Suprapubic skin (tissue), 4 donors: ENCODE results near the gene CADM1. TPM values are rescaled to one million over a fixed set of nuclear protein-coding genes. Genes with fewer than 3 reads are reported as not detected.

Source experiments
- DNase-seq, 2 donors: peaks; one replicate each; pipeline ENCODE4 v3.0.0-alpha.2; 2019; ENCODE audit warnings: low spot score in 2 of 2
- H3K27ac ChIP-seq: fragments of 200-600 bp; sonication (generic); one replicate; pipeline ENCODE4 v1.5.1; 2019
- H3K27me3 ChIP-seq: fragments of 200-600 bp; sonication (generic); one replicate; pipeline ENCODE4 v1.5.1; 2019
- H3K36me3 ChIP-seq: fragments of 200-600 bp; sonication (generic); one replicate; pipeline ENCODE4 v1.5.1; 2019
- H3K4me1 ChIP-seq: fragments of 200-600 bp; sonication (generic); one replicate; pipeline ENCODE4 v1.5.1; 2019
- H3K4me3 ChIP-seq: fragments of 200-600 bp; sonication (generic); one replicate; pipeline ENCODE4 v1.5.1; 2019; ENCODE audit warnings: mild to moderate bottlenecking
- H3K9me3 ChIP-seq: fragments of 200-600 bp; sonication (generic); one replicate; pipeline ENCODE4 v1.5.1; 2019
- EP300 ChIP-seq: sonication (generic); formaldehyde crosslinking; IDR thresholded peaks from one replicate; pipeline ENCODE4 v1.6.1; 2017; ENCODE audit warnings: antibody characterized with exemption
- POLR2A ChIP-seq, 2 donors: fragments of 450-650 bp; IDR thresholded peaks; one replicate each; pipeline ENCODE4 v1.6.1; 2017; ENCODE audit warnings: antibody characterized with exemption in 2 of 2, mild to moderate bottlenecking in 2 of 2, moderate library complexity in 2 of 2
- POLR2AphosphoS5 ChIP-seq, 3 donors: sonication (generic); formaldehyde crosslinking; IDR thresholded peaks; one replicate each; pipeline ENCODE4 v1.6.1; 2017; ENCODE audit warnings: antibody characterized with exemption in 3 of 3
- WGBS: methylation state at CpG from one replicate; pipeline ENCODE4 v1.1.5; 2018; 5-methylcytosine and 5-hydroxymethylcytosine counted together
- total RNA-seq, 4 donors: library from RNA; depleted of rRNA; stranded (reverse); fragments of >200 nt; gene quantifications; one replicate each; pipeline ENCODE4 v1.1.0, GENCODE V29; 2016
- TF ChIP-seq, protein P1 (sequence below), 2 donors: fragments of 200-600 bp in 1 of 2; fragments of 450-650 bp in 1 of 2; sonication (generic) in 1 of 2; IDR thresholded peaks; one replicate each; pipeline ENCODE4 v1.5.1; 2016 to 2019; ENCODE audit warnings: antibody characterized with exemption in 2 of 2, mild to moderate bottlenecking in 1 of 2, moderate library complexity in 1 of 2

The CADM1 gene
- total RNA-seq, 4 donors from 2014 or later: 13.3 to 26.2 (median 15.3) TPM

- TF ChIP-seq EP300: no peak
- TF ChIP-seq POLR2A (IDR thresholded peaks at IDR 0.05): no peak
- TF ChIP-seq, protein P1, sequence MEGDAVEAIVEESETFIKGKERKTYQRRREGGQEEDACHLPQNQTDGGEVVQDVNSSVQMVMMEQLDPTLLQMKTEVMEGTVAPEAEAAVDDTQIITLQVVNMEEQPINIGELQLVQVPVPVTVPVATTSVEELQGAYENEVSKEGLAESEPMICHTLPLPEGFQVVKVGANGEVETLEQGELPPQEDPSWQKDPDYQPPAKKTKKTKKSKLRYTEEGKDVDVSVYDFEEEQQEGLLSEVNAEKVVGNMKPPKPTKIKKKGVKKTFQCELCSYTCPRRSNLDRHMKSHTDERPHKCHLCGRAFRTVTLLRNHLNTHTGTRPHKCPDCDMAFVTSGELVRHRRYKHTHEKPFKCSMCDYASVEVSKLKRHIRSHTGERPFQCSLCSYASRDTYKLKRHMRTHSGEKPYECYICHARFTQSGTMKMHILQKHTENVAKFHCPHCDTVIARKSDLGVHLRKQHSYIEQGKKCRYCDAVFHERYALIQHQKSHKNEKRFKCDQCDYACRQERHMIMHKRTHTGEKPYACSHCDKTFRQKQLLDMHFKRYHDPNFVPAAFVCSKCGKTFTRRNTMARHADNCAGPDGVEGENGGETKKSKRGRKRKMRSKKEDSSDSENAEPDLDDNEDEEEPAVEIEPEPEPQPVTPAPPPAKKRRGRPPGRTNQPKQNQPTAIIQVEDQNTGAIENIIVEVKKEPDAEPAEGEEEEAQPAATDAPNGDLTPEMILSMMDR (IDR thresholded peaks at IDR 0.05): no peak
- no peak for TF ChIP-seq POLR2AphosphoS5 (IDR thresholded peaks at IDR 0.05)
- DNase-seq: no peak
- H3K4me3 ChIP-seq: no peak overlapping the region
- H3K27ac ChIP-seq: no peak overlapping the region
- no peaks in the 10 kb centered on the region for H3K36me3 ChIP-seq
- H3K4me1 ChIP-seq: no peaks in the 10 kb centered on the region
- H3K9me3 ChIP-seq: no peaks in the 10 kb centered on the region
- WGBS: 82% methylated on average over 6 of the region's 6 CpGs
- H3K27me3 ChIP-seq: peaks cover 4% of the 10 kb centered on the region
Measured at GRCh38 chr11:115317277-115318185, 186.7 kb downstream of the CADM1 start.

DNA sequence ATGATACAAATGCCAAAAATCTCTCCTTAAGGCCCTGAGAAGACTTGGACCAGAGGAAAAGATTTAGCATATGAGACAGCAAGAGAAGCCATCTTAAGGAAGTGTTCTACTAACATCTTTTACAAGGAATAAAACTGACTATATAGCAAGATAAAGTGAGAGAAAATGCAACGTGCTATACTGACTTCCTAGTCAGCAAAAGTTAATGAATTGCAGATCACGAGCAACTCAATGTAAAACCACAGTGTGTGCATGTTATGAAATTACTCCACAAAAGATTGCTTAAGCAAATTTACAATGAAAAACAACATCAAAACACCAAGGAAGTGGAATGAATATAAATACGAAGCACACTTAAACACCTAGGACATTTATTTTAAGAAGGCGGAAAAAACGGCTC, 187.5 kb downstream of the CADM1 start:
- Histone ChIP-seq H3K27me3 (peaks cover 4% of the 10 kb centered on the region), H3K9me3 (no peaks in the 10 kb centered on the region), H3K4me1 (no peaks in the 10 kb centered on the region), H3K27ac (no peak overlapping the region), H3K4me3 (no peak overlapping the region), H3K36me3 (no peaks in the 10 kb centered on the region)
- no peak for DNase-seq
- WGBS: 76% methylated on average over 5 of the region's 5 CpGs
- TF ChIP-seq EP300 (no peak), POLR2AphosphoS5 (IDR thresholded peaks at IDR 0.05) (no peak), POLR2A (IDR thresholded peaks at IDR 0.05) (no peak)
- TF ChIP-seq, protein P1 (IDR thresholded peaks at IDR 0.05): no peak

GRCh38 chr11:115314330-115314920, 189.8 kb downstream of the CADM1 start:
- H3K36me3 ChIP-seq: no peaks in the 10 kb centered on the region
- H3K27ac ChIP-seq: no peak overlapping the region
- peaks cover 4% of the 10 kb centered on the region for H3K27me3 ChIP-seq
- TF ChIP-seq EP300 (no peak), POLR2A (IDR thresholded peaks at IDR 0.05) (no peak), POLR2AphosphoS5 (IDR thresholded peaks at IDR 0.05) (no peak)
- TF ChIP-seq, protein P1 (IDR thresholded peaks at IDR 0.05): no peak
- no peak overlapping the region for H3K4me3 ChIP-seq
- H3K9me3 ChIP-seq: no peaks in the 10 kb centered on the region
- 73% methylated on average over 3 of the region's 3 CpGs for WGBS
- H3K4me1 ChIP-seq: no peaks in the 10 kb centered on the region
- DNase-seq: no peak

DNA sequence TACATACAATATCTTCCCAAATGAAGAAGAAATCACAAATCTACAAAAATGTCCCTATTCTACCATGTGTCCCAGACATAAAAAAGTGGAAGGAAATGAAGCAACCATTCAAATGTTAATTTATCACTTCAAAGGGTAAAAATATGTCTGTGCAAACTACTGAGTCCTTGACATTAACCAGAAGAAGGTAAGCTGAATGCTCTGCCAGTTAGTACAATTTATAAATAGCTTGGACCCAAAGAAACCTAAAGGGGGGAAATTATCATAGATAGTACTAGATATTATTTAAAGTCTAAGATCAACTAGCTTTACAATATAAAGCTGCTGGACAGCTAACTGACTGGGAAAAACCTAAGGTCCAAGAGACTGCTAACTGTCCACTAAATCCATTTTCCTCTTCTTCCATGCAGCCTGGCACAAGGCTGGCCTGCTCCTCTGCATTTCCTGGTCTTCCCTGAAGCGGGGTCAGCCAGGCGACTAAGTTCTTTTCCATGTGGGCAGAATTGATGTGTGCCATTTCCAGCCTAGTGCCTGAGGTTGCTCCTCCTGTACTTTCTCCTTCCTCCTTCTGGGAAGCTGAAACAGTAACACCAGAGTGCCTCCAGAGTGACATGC, 190.9 kb downstream of the CADM1 start:
- Histone ChIP-seq H3K27me3 (peaks cover 4% of the 10 kb centered on the region), H3K36me3 (no peaks in the 10 kb centered on the region), H3K4me1 (no peaks in the 10 kb centered on the region), H3K4me3 (no peak overlapping the region), H3K27ac (no peak overlapping the region), H3K9me3 (no peaks in the 10 kb centered on the region)
- WGBS: 94% methylated on average over 2 of the region's 2 CpGs
- no peak for DNase-seq
- TF ChIP-seq, protein P1 (IDR thresholded peaks at IDR 0.05): no peak
- TF ChIP-seq EP300 (no peak), POLR2A (IDR thresholded peaks at IDR 0.05) (no peak), POLR2AphosphoS5 (IDR thresholded peaks at IDR 0.05) (no peak)

GRCh38 chr11:115311949-115312348, 192.3 kb downstream of the CADM1 start:
- TF ChIP-seq, protein P1 (IDR thresholded peaks at IDR 0.05): no peak
- TF ChIP-seq POLR2AphosphoS5 (IDR thresholded peaks at IDR 0.05) (no peak), EP300 (no peak), POLR2A (IDR thresholded peaks at IDR 0.05) (no peak)
- no peak for DNase-seq
- Histone ChIP-seq H3K36me3 (no peaks in the 10 kb centered on the region), H3K4me3 (no peak overlapping the region), H3K9me3 (no peaks in the 10 kb centered on the region), H3K27me3 (peaks cover 4% of the 10 kb centered on the region), H3K27ac (no peak overlapping the region), H3K4me1 (no peaks in the 10 kb centered on the region)
- WGBS: 95% methylated on average over 3 of the region's 3 CpGs
